Keratinocyte (primary cell): ENCODE measurements around the gene MACROH2A1. TPM values are rescaled to one million over a fixed set of nuclear protein-coding genes. Genes with fewer than 3 reads are reported as not detected.

Experiments used
- DNase-seq: peaks from one replicate; pipeline ENCODE4 v3.0.0-alpha.2; 2011; ENCODE audit warnings: low read depth, missing footprints, low spot score
- FAIRE-seq: peaks from 2 replicates; lab custom pipeline; 2011; peaks lifted over from hg19 to GRCh38; lab: Jason Lieb, UNC
- H2AFZ ChIP-seq: 2 replicates; pipeline ENCODE4 v1.6.0; 2012; ENCODE audit warnings: low read length, control low read depth, inconsistent platforms; ENCODE audit not compliant: control insufficient read depth
- H3K27ac ChIP-seq: 2 replicates; pipeline ENCODE4 v1.5.1; 2011; ENCODE audit warnings: low read length; ENCODE audit not compliant: control insufficient read depth, insufficient read depth
- H3K27me3 ChIP-seq: 3 replicates; pipeline ENCODE4 v1.6.0; 2011; ENCODE audit warnings: low read length; ENCODE audit not compliant: control insufficient read depth, insufficient read depth; ENCODE audit errors: extremely low read depth
- H3K36me3 ChIP-seq, 2 experiments: 2 replicates in 1 of 2; 3 replicates in 1 of 2; pipeline ENCODE4 v1.5.1; 2011; ENCODE audit warnings: low read length in 2 of 2, mild to moderate bottlenecking in 1 of 2; ENCODE audit not compliant: control insufficient read depth in 2 of 2, insufficient read depth in 2 of 2; ENCODE audit errors: extremely low read depth in 1 of 2
- H3K4me1 ChIP-seq: 3 replicates; pipeline ENCODE4 v1.5.1; 2011; ENCODE audit warnings: low read length; ENCODE audit not compliant: control insufficient read depth, insufficient read depth; ENCODE audit errors: extremely low read depth
- H3K4me2 ChIP-seq: 3 replicates; pipeline ENCODE4 v1.6.0; 2011; ENCODE audit warnings: low read depth, low read length; ENCODE audit not compliant: control insufficient read depth, insufficient read depth; ENCODE audit errors: extremely low read depth
- H3K4me3 ChIP-seq, 3 experiments: fragments of 200-600 bp in 1 of 3; sonication (generic) in 1 of 3; 2 replicates in 2 of 3; 3 replicates in 1 of 3; pipeline ENCODE4 v1.5.1; 2011 to 2016; ENCODE audit warnings: low read length in 3 of 3, mild to moderate bottlenecking in 3 of 3, control low read depth in 2 of 3, inconsistent platforms in 1 of 3, low read depth in 1 of 3, mixed read lengths in 1 of 3, mixed run types in 1 of 3, moderate library complexity in 1 of 3; ENCODE audit not compliant: control insufficient read depth in 2 of 3, insufficient read depth in 2 of 3; ENCODE audit errors: extremely low read depth in 1 of 3
- H3K79me2 ChIP-seq: 2 replicates; pipeline ENCODE4 v1.6.0; 2012; ENCODE audit warnings: low read length; ENCODE audit not compliant: control insufficient read depth, insufficient read depth
- H3K9ac ChIP-seq: 3 replicates; pipeline ENCODE4 v1.6.0; 2011; ENCODE audit warnings: low read length; ENCODE audit not compliant: control insufficient read depth, insufficient read depth; ENCODE audit errors: extremely low read depth
- H3K9me1 ChIP-seq: 3 replicates; pipeline ENCODE4 v1.6.0; 2011; ENCODE audit warnings: low read length; ENCODE audit not compliant: control insufficient read depth, insufficient read depth; ENCODE audit errors: extremely low read depth
- H3K9me3 ChIP-seq: 2 replicates; pipeline ENCODE4 v1.5.1; 2012; ENCODE audit warnings: low read depth, low read length; ENCODE audit not compliant: control insufficient read depth
- H4K20me1 ChIP-seq: 3 replicates; pipeline ENCODE4 v1.6.0; 2011; ENCODE audit warnings: low read length; ENCODE audit not compliant: control insufficient read depth, insufficient read depth; ENCODE audit errors: extremely low read depth
- CTCF ChIP-seq, 3 experiments: IDR thresholded peaks in 1 of 3; conservative IDR thresholded peaks in 1 of 3; optimal IDR thresholded peaks in 1 of 3; 2 replicates in 2 of 3; 3 replicates in 1 of 3; pipeline versions ENCODE3 to v1.5.1; 2011; ENCODE audit warnings: low read length in 3 of 3, mild to moderate bottlenecking in 3 of 3, moderate library complexity in 2 of 3, control low read depth in 1 of 3, inconsistent platforms in 1 of 3; ENCODE audit not compliant: insufficient read depth in 2 of 3; ENCODE audit errors: extremely low read depth in 1 of 3
- EZH2 ChIP-seq: IDR thresholded peaks from one replicate; pipeline ENCODE4 v1.6.1; 2012; ENCODE audit warnings: inconsistent platforms, mild to moderate bottlenecking, low read length, moderate library complexity
- dilution Hi-C: fragments of 300-500 bp; cut with MboI; formaldehyde crosslinking; loops from one replicate; pipeline ENCODE4 v1.7.0; 2020; ENCODE audit warnings: low sequenced_read_pairs; ENCODE audit not compliant: extremely low pct_ligation_motif_present
- polyA plus RNA-seq, 5 experiments: library from polyadenylated mRNA; depleted of rRNA in 3 of 5; stranded (reverse) in 3 of 5; stranded (forward) in 1 of 5; unstranded in 1 of 5; fragments of >200 nt; gene quantifications; 1 replicate in 1 of 5; 2 replicates in 3 of 5; 3 replicates in 1 of 5; pipeline versions ENCODE4 v1.2.1 to v1.2.3, GENCODE V29; 2011 to 2012; ENCODE audit warnings: missing spikeins in 2 of 5, low read depth in 1 of 5, low replicate concordance in 1 of 5

The MACROH2A1 gene
- polyA plus RNA-seq, 1 donor (not counting 4 experiments of a cell fraction or from before 2014, with no cell fraction given): 208 TPM

- Histone ChIP-seq H3K36me3 (peaks cover 24 to 62% of the 10 kb centered on the region in 2 experiments), H3K27me3 (no peaks in the 10 kb centered on the region), H3K4me1 (peaks cover 57% of the 10 kb centered on the region), H3K4me3 (peak overlapping the region in 1 of 3 experiments; percentile 40), H3K9ac (peak overlapping the region; percentile 43), H2AFZ (no peak overlapping the region), H3K79me2 (peaks cover 78% of the 10 kb centered on the region), H3K4me2 (peak overlapping the region; percentile 71), H3K27ac (peak overlapping the region; percentile 89), H3K9me3 (no peaks in the 10 kb centered on the region), H4K20me1 (peaks cover 10% of the 10 kb centered on the region), H3K9me1 (peaks cover 4% of the 10 kb centered on the region)
- dilution Hi-C loops: no loop called here
- TF ChIP-seq EZH2 (no peak), CTCF (optimal IDR thresholded peaks at IDR 0.05 in 1 of 3, IDR thresholded peaks at IDR 0.05 in 1 of 3, conservative IDR thresholded peaks at IDR 0.05 in 1 of 3; ENCODE audit: extremely low read depth in 1 of 3, insufficient read depth in 2 of 3, low read length in 3 of 3) (no peak)
- DNase-seq: no peak
- no peak for FAIRE-seq
Measured at GRCh38 chr5:135387629-135387960, 11.4 kb downstream of the MACROH2A1 start.

GRCh38 chr5:135386886-135387628, 12.0 kb downstream of the MACROH2A1 start:
- Histone ChIP-seq H3K36me3 (peaks cover 25 to 61% of the 10 kb centered on the region in 2 experiments), H3K9me3 (no peaks in the 10 kb centered on the region), H3K27ac (peak overlapping the region; percentile 89), H3K4me1 (peaks cover 52% of the 10 kb centered on the region), H2AFZ (peak overlapping the region; percentile 11), H3K79me2 (peaks cover 78% of the 10 kb centered on the region), H3K27me3 (no peaks in the 10 kb centered on the region), H3K4me3 (peak overlapping the region in 1 of 3 experiments; percentile 40), H3K9ac (peak overlapping the region; percentile 43), H4K20me1 (peaks cover 5% of the 10 kb centered on the region), H3K9me1 (peaks cover 4% of the 10 kb centered on the region), H3K4me2 (peak overlapping the region; percentile 71)
- FAIRE-seq (peak; percentile 94), DNase-seq (peak; percentile 83)
- no peak for TF ChIP-seq EZH2
- no peak for TF ChIP-seq CTCF (optimal IDR thresholded peaks at IDR 0.05 in 1 of 3, IDR thresholded peaks at IDR 0.05 in 1 of 3, conservative IDR thresholded peaks at IDR 0.05 in 1 of 3; ENCODE audit: extremely low read depth in 1 of 3, insufficient read depth in 2 of 3, low read length in 3 of 3)
- dilution Hi-C loops: no loop called here
